HG02943 (cell line): Measurements from ENCODE around the gene ALDH1L1.
"Not testable (repeated sequence)": the region's sequence is repeated elsewhere in the genome, so short reads cannot be mapped to it uniquely, and the experiment has no call there.

Source experiments
- ATAC-seq: cut with Tn5 transposase; IDR thresholded peaks from one replicate; pipeline ENCODE4 v1.9.1; 2021; ENCODE audit warnings: mild to moderate bottlenecking, low read depth, moderate library complexity; ENCODE audit not compliant: unreplicated experiment

The ALDH1L1 gene

DNA sequence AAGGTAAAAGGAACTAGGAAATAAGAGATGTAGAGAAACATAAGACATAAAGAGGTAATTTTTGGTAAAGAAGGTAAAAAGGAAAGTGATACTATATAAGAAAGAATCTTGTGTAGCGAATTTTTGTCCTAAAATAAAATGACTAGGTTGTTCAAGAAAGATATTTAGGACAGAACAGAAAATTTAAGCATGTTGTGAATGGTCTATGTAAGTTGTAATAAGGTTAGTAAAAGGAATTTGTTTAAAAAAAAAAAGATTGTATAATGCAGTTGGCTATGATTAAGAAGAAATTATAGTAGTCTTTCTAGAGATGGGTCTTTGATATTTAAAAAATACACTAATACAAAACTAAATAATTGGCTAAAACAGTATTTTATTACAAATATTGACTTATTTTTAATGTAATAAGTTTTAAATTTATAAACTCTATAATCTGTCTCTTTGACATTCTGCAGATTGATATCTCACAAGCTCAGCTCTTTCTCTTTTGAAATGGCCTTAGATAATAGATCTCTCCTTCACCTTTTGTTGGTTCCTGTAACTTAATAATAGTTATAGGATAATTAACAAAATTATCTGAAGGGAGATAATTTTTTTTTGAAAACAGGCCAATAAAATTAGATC, 92.7 kb downstream of the ALDH1L1 start:
- ATAC-seq = no peak

DNA sequence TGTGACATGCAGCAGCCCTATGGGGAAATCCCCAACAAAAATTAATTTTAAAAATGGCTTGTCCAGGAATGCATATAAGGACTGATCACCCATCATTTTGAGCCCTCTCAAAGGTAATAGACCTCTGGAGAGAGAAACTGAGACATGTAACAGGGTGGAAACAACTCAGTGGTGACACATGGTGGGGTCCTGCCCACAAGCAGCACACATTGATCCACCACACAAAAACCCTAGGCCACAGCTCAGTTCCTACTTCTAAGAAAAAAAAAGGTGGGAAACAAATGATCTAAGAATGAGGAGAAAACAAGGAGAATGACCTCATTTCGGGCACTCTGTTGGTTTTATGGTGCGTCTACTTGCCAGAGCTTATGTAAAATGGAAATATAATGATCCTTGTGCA, 94.5 kb downstream of the ALDH1L1 start:
- ATAC-seq = no peak

DNA sequence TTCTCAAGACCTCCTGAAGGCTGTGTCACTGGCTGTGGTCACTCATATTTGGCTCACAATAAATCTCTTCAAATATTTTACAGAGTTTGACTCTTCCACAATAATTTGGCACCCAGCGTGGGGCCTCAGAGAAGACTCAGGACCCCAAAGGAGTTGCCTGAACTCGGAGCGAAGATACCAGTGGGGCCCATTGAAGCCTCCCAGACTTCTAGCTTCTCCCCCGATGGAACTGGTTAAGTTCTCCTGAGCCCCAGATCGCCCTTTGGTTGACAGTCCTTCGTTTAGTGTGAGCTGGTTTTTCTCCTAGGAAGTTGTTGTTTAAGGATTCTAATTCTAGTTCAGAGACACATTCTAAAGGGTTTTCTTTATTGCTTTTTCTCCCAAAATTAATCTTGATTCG, 95.1 kb downstream of the ALDH1L1 start:
- no peak for ATAC-seq

DNA sequence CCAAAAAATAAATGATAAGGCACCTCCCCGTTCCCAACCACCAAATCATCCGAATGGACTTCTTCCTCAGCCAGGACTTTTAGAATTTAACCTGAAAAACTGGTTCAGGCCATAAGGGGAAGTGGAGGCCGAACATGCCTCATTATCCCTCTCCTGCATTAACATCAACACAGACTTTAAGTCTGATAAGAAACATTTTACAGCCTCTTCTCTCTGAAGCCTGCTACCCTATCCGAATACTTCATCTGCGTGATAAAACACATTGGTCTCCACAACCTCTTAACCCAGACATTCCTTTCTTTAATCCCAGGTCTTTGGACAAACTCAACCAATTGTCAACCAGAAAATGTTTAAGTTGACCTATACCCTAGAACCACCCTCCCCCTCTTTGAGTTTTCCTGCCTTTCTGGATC, 95.6 kb downstream of the ALDH1L1 start:
- ATAC-seq = no peak

DNA sequence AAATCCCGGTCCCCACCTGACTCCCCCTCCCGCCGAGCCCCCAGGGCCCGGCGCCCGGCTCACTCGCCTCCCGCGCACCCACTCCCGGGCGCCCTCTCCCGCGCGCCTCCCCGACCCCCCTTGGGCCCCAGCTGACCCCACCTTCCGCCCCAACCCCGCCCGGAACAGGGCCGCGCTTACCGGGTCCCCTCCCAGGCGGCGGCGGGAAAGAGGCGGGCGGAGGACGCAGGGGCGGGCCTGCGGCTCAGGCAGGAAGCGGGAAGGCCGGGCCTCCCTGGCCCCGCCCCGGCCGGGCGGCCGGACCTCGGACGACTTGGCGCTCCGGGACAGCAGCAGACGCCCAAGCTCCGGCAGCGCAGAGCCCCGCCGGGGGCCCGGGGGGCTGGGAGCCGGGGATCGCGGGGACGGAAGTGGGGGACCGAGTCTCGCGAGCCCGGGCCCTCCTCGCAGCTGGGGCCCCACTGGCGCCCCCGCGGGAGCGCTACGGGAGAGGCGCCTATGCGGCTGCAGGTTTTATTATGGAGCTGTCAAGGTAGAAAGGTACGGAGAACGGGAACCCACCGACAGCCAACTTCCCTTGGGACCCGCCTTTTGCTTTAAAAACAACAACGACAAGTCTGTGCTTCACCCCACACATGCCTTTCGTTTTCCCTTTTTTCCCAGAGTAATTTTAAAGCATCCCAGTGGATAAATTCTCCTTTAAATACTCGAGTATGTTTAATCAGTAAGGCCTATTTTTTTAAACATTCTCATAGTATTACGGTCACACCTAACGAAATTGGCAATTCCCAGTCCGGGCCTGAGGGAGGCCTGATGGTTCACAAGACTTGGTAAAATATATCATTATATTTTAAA, 96.2 kb downstream of the ALDH1L1 start, which contains the start of gene SLC41A3:
Gene SLC41A3, minus strand, starts transcription at position 212 of the 855 bp plus-strand sequence. CDS start 15,905 bp downstream, outside the sequence.
- ATAC-seq = peak; percentile 92

DNA sequence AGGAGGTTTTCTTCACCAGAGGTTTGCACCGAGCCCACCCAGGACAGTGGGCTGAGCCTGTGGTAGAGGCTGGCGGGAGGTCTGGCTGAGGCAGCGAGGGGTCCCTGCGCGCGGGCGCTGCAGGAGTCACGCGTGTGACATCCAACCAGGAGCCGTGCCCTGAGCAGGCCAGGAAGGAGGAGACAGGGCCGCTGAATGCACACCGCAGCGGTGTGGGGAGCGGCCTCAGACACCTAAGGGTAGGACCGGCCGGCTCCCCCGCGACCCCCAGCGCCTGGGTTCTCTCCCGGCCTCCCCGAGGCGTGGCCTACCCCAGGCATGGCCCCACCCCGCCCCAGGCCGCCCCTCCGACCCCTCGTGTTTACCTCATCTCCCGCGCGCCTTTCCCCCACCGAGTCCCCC, 96.9 kb downstream of the ALDH1L1 start:
- peak; percentile 49 for ATAC-seq

DNA sequence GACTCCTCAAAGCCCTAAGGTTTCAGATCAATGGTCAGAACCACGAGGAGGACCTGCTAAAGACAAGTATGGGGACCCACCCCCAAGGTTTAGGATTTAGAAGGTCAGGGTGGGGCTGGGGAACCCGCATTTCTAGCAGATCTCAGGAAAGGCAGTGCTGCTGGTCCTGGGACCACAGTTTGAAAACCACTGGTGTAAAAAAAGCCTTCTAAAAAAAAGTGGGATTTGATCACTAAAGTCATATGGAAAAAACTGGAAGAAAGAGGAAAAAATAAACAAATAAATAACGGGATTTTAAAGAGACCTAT, 97.3 kb downstream of the ALDH1L1 start:
- no peak for ATAC-seq

DNA sequence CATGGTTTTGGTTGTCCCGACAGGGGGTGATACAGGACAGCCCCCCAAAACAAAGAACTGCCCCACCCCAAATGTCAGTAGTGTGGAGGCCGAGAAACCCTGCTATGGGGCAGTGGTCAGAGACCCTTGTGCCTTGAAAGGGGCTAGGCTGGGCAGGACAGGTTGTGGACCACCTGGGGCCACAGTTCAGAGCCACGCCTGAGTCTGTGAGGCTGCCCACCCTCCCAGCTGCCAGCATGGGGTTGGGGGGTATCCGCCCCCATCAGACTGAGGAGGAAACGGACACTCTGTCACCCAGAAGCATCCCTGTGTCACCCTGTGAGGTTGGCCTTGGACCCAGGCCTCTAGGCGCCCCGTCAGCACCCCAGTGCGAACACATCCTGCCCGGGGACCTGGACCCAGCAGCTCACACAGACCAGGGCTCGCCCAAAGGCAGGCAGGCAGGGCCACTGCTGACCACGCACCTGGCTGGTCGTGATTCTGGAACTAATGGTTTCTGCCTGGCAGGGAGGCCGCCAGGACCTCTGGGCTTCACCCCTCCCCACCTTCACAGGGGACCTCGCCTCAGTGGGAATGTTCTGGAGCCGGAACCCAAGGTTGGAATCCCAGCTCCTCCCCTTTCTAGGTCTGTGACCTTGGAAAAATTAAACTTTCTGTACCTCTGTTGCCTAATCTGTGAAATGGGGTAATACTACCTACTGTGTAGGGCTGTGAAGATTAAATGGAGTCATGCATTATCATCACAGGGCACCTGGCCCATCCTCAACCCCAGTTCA, 97.8 kb downstream of the ALDH1L1 start:
- ATAC-seq = no peak

DNA sequence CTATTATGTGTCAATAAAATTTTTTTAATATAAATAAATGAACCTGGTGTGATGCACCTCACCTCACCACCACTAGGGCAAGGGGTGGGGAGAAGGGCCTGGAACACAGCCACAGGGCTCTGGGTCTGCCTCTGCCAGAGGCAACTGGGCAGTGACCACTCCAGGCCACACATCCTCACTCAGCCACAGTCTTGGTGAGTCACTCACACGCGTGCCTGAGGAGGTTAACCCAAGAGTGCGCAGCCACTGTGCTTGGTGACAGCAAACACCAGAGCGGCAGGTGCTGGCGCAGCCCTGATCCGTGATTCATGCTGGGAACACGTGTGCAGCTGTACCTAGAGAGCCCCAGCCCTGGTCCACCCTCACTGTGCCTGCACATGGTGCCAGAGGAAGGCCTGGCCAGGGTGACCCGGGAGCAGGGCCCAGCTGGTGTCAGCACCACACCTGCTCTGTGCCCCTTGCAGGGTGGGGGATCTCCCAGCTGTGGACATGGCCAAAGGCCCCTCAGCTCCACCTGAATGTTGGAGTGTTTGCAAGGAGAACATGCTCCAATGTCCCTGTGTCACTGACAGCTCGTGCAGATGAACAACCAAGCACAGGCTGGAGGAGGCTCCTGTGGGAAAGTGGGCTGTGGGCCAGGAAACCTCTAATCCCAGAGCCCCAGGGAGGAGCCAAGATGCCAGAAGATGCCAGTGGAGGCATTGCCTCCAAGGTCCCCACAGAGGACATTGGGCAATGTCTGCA, 98.6 kb downstream of the ALDH1L1 start:
- ATAC-seq = no peak

DNA sequence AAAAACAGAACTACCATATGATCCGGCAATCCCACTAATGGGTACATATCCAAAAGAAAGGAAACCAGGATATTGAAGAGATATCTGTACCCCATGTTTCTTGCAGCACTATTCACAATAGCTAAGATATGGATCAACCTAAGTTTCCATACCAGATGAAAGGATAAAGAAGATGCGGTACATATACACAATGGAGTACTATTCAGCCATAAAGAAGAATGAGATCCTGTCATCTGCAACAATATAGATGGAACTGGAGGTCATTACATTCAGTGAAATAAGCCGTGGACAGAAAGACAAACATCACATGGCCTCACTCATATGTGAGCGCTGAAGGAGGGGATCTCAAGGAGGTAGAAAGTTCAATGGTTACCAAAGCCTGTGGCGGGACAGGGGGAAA, 99.4 kb downstream of the ALDH1L1 start:
- no peak for ATAC-seq

DNA sequence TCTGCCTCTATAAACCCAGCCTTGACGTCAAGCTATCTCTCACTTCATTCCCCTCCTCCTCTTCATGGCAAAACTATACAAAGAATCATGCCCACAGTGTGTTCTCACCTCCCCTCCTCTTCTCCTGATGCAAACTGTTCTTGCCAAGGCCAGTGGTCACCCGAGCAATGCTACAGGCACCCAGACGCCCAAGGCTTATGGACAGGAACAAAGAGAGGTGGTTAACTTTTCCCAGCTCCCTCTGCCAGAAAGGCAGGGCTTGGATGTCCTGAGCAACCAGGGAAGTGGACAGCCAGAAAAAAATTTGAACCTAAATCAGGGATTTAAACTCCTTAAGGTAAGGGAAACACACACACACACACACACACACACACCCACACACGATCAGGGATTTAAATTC, 101.5 kb downstream of the ALDH1L1 start:
- ATAC-seq = no peak

DNA sequence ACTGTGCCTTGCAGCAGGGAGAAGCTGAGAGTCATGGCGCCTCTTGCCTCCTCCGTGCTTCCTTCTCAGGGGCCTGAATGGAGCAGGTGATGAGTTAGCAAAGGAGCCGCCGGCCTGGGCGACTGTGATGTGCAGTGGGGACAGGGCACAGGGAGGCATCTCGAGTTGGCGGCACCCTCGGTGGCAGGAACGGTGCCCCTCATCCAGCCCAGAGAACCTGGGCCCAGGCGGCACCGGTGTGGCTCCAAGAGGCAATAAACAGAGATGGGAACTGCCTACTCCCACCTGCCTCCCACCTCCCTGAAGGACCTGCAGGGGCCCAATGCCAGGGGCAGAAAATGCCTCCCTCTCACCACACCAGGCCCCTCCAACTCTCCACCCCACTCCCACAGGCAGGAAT, 102.6 kb downstream of the ALDH1L1 start:
- no peak for ATAC-seq

DNA sequence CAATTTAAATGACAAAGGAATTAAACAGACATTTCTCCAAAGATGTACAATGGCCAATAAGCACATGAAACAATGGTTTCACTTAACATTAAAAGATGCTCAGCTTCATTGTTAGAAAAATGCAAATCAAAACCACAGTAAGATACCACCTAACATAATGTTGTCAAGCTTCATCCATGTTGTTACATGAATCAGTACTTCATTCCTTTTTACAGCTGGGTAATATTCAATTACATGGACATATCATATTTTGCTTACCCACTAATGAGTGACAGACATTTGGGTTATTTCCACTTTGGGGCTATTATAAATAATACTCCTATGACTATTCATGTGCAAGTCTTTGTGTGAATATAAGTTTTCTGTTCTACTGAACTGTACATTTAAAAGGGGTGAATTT, 104.2 kb downstream of the ALDH1L1 start:
- no peak for ATAC-seq

DNA sequence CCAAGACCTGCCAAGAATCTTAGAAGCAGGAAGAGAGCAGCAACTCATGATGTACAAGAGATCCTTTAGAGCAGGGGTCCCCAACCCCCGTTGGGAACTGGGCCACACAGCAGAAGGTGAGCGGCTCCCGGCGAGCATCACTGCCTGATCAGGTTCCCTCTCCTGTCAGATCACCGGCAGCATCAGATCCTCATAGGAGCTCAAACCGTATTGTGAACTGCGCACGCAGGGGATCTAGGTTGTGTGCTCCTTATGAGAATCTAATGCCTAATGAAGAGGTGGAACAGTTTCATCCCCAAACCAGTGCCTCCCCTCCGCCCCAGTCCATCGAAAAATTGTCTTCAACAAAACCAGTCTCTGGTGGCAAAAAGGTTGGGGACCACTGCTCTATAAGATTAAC, 110.2 kb downstream of the ALDH1L1 start:
- no peak for ATAC-seq

DNA sequence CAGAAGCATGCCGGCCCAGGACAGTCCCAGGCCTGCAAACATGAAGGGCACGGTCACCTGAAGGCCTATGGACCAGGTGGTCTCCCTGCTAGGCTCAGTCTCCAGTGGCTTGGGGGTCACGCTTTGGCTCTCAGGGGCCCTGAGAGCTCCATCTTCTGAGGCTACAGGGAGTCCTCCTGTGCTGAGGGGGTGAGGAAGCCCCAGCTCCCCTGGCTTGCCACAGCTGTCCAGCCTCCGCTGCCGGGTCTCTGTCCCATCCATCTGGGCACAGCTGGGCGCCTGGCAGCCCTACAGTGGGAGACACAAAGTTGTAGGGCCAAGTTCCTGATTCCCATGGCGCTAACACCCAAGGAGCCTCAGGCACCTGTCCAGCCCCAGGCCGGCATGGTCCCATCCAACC, 112.4 kb downstream of the ALDH1L1 start:
- ATAC-seq = no peak

DNA sequence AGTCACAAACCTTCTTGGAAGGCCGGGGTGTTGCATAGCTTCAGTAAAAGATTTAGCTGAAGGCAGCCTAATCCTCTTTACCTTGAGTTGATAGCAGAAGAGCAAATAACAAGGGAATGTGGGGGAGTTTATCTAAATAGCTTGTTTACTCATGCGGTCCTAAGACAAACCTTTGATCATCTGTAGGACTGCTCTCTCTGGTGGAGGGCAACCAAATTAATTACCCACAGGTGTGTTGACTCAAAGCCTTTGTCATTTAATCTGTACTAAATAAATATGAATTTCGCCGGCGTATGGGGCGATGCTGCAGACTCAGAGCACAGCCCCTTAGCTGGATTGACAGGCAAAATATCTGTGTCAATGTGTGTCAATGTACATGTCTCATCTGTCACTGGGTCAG, 113.7 kb downstream of the ALDH1L1 start:
- ATAC-seq = not testable (repeated sequence)

DNA sequence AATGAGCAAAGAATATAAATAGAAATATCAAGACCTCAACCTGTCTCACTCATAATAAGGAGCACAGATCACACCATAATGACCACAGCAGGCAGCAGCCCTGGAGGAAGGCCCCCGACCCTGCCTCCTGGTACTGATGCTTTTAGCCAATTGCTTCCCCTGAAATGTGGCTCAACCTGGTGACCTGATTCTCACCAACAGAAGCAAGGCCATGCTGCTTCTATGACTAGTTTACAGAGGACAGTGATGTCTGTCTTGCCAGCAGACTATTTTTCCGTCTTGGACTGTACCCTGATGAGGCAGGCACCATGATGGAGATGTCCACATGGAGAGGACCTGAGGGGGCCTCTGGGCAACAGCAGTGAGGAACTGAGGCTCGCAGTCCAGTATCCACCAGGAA, 114.5 kb downstream of the ALDH1L1 start:
- no peak for ATAC-seq

DNA sequence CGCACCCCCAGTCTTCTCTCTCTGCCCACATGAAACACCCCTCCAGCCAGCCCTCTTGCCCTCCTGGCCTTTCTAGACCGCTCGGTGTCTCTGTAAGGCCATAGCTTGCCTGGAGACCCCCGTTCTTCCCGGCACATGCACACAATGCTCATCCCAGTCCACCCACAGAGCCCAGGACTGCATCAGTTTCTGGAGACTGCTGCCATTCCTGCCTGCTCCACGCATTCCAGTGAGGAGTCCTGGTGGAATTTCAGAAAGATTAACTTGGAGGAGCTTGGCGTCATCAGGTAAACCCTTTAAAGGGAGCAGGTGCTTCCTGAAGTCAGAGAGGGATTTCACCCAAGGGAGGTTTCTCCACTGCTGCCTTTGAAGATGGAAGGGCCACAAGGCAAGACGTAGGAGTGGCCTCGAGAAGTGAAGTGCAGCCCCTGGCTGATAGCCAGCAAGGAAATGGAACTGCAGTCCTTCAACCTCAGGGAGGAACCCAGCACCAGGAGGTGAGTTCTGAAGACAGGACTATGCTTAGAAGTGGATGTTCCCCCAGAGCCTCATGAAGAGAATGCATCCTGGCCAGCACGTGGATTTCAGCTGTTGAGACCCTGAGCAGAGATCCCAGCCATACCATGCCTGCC, 115.6 kb downstream of the ALDH1L1 start:
- no peak for ATAC-seq

DNA sequence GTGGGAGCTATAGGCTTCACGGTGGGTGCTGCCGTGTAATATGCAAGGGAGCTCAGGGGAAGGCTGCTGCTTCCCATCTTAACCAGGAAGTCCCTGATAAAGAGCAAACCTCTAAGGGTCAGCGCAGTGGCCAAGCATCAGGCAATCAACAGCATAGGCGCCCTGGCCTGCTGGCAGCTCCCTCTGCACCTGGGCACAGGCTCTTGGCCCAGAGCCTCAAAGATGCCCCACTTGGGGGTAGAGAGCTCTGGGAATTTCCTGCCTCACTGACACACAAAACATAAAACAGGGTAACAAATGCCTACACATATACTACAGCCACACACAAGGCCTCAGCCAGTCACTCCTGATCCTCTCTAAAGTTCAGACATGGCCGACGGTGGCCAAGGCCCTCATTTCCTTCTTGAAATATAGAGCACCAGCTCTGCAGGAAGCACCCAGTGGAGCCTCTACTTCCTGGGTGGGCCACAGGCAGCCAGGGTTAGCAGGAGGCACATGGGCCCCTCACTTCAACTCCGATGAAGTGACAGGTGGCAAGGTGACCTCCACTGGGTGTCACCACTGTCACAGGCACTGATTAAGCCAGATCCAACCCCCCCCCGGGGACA, 116.9 kb downstream of the ALDH1L1 start:
- ATAC-seq = no peak
